ENCODE measurements around the gene PPP2R5D.
"Not testable (repeated sequence)": the region's sequence is repeated elsewhere in the genome, so short reads cannot be mapped to it uniquely, and the experiment has no call there.

Gene PPP2R5D

GRCh38 chr6:42996513-42996912 lies 12.1 kb downstream of the PPP2R5D start:
- no peak for DNase-seq

- DNase-seq: not testable (repeated sequence)
These were observed 13.8 kb downstream of the PPP2R5D start for GRCh38 chr6:42998205-42998604.

- no peak for DNase-seq
These were observed 17.5 kb downstream of the PPP2R5D start for GRCh38 chr6:43001843-43002242.

- DNase-seq: no peak
These were observed 21.5 kb downstream of the PPP2R5D start for GRCh38 chr6:43005844-43006243.

- DNase-seq: no peak
These were observed 21.9 kb downstream of the PPP2R5D start for GRCh38 chr6:43006251-43006650.

- DNase-seq: no peak
These were observed 22.8 kb downstream of the PPP2R5D start for GRCh38 chr6:43007126-43007525.

- DNase-seq: peak; percentile 40
These were observed 24.8 kb downstream of the PPP2R5D start for GRCh38 chr6:43009124-43009523.

GRCh38 chr6:43011207-43011606 lies 26.8 kb downstream of the PPP2R5D start:
- DNase-seq: no peak

- no peak for DNase-seq
These were observed 28.0 kb downstream of the PPP2R5D start for GRCh38 chr6:43012364-43012763.

- DNase-seq: no peak
These were observed 28.9 kb downstream of the PPP2R5D start for GRCh38 chr6:43013097-43013842.

- DNase-seq: peak; percentile 99
These were observed 29.6 kb downstream of the PPP2R5D start, which contains the start of the genes KLHDC3 and MEA1 for GRCh38 chr6:43013843-43014433. Gene KLHDC3, plus strand, starts transcription at chr6:43014249. Its CDS starts 2,944 bp downstream, at chr6:43017193. Gene MEA1, minus strand, starts transcription at chr6:43013946. Its CDS starts 133 bp downstream, at chr6:43013813.

- no peak for DNase-seq
These were observed 30.1 kb downstream of the PPP2R5D start for GRCh38 chr6:43014434-43014909.

GRCh38 chr6:43016176-43016942 lies 32.0 kb downstream of the PPP2R5D start:
- DNase-seq: no peak

GRCh38 chr6:43016943-43017334 lies 32.6 kb downstream of the PPP2R5D start:
- no peak for DNase-seq

GRCh38 chr6:43019152-43019551 lies 34.8 kb downstream of the PPP2R5D start:
- DNase-seq: no peak

GRCh38 chr6:43020052-43020705 lies 35.8 kb downstream of the PPP2R5D start:
- no peak for DNase-seq

- no peak for DNase-seq
These were observed 36.5 kb downstream of the PPP2R5D start for GRCh38 chr6:43020847-43021246.

- peak; percentile 83 for DNase-seq
These were observed 37.1 kb downstream of the PPP2R5D start, which contains the start of gene RRP36 for GRCh38 chr6:43021270-43022047. Gene RRP36, plus strand, starts transcription at chr6:43021623. Its CDS starts 32 bp downstream, at chr6:43021655.

- no peak for DNase-seq
These were observed 40.1 kb downstream of the PPP2R5D start for GRCh38 chr6:43024436-43024835.

- DNase-seq: no peak
These were observed 42.0 kb downstream of the PPP2R5D start for GRCh38 chr6:43026365-43026764.

- DNase-seq: no peak
These were observed 44.8 kb downstream of the PPP2R5D start for GRCh38 chr6:43029120-43029519.

- DNase-seq: no peak
These were observed 48.0 kb downstream of the PPP2R5D start for GRCh38 chr6:43032326-43032725.
